Pulmonary artery endothelial cell (primary cell): ENCODE data around the gene SMPD2. TPM values are rescaled to one million over a fixed set of nuclear protein-coding genes. Genes with fewer than 3 reads are reported as not detected.
"Not testable (repeated sequence)": the region's sequence is repeated elsewhere in the genome, so short reads cannot be mapped to it uniquely, and the experiment has no call there.

Experiments used
- DNase-seq: peaks from one replicate; pipeline ENCODE4 v3.0.0-alpha.2; 2011; ENCODE audit warnings: low read depth, low spot score
- total RNA-seq: library from RNA; depleted of rRNA; stranded (reverse); fragments of >200 nt; gene quantifications from 2 replicates; pipeline ENCODE4 v1.2.3, GENCODE V29; 2014

Gene SMPD2
- total RNA-seq, 1 donor from 2014 or later = 10.7 TPM

DNA sequence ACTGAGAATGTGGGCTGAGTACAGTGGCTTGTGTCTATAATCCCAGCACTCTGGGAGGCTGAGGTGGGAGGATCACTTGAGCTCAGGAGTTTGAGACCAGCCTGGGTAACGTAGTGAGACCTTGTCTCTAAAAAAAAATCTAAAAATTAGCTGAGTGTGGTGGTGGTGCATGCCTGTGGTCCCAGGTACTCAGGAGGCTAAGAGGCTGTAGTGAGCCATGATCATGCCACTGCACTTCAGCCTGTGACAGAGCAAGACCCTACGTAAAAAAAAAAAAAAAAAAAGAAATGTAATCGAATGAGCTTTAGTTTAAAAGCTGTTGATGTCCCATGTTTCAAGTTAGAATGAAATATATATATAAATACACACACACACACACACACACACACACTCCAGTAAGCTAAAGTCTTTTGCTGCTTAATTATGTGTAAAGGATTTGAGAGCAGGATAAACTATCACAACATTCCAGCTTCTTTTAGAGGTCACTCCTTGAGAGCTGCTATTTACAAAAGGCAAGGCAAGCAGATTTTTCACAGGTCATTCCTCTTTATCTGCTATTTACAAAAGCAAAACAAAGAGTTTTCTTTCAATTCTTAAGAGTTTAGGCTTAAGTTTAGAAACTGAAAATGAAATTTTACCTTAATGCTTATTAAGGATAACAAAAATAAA lies 19.8 kb downstream of the SMPD2 start:
- no peak for DNase-seq

DNA sequence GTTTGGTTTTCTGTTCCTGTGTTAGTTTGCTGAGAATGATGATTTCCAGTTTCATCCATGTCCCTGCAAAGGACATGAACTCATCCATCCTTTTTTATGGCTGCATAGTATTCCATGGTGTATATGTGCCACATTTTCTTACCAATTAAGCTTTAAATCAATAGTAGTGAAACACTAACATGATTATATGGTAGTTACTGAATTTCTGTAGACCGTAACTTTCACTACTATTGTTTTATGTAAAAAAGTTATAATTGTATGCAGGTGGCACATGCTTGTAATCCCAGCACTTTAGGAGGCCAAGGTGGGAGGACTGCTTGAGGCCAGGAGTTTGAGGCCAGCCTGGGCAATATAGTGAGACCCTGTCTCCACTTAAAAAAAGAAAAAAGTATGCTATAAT lies 20.7 kb downstream of the SMPD2 start:
- not testable (repeated sequence) for DNase-seq

DNA sequence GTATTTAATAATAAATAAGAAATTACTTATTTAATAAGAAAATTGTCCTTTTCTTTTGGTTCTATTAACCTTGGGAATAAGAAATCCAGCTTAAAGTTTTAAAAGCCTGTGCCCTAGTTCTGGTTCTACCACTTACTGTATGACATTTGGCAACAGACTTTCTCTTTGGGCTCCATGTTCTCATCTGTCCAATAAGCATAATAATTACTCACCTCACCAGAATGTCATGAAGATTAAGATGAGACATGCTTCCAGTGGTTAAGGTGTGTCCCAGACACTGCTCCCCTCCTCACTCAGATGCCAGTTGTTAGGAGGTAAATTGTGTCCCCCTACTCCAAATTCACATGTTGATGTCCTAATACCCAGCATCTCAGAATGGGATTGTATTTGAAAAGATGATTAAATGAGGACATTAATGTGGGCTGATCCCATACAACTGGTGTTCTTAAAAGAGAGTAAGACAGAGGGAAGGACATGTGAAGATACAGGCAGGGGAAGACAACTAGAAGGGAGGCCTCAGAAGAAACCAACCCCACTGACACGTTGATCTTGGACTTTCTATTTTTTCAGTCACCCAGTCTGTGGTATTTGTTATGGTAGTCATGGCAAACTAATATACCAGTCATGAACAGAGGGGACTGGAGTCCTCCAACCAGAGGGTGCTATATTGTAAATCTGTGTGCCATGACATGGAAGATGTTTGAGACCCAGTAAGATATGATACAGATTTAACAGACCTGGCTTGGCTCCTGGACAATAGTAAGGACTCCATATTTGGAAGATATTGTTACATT lies 21.4 kb downstream of the SMPD2 start:
- DNase-seq = no peak

DNA sequence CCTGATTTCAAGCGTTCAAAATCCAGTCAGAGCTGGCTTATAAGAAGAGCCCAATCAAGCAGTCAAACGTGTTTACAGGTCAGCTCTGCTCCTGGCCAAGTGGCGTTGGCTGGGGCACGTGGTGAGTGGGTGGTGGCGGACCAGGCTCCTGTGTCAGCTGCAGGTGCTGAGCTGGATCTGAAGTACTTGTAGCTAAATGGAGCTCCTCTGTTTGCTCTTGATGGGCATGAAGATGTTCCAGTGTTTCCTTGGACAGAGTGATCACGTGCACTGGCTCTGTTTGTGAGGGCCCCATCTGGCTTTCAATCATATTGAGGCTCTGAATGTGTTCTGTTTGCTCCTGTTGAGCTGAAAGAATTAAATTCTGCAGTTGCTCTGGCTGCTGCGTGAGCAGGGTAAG lies 25.2 kb downstream of the SMPD2 start:
- DNase-seq = no peak

DNA sequence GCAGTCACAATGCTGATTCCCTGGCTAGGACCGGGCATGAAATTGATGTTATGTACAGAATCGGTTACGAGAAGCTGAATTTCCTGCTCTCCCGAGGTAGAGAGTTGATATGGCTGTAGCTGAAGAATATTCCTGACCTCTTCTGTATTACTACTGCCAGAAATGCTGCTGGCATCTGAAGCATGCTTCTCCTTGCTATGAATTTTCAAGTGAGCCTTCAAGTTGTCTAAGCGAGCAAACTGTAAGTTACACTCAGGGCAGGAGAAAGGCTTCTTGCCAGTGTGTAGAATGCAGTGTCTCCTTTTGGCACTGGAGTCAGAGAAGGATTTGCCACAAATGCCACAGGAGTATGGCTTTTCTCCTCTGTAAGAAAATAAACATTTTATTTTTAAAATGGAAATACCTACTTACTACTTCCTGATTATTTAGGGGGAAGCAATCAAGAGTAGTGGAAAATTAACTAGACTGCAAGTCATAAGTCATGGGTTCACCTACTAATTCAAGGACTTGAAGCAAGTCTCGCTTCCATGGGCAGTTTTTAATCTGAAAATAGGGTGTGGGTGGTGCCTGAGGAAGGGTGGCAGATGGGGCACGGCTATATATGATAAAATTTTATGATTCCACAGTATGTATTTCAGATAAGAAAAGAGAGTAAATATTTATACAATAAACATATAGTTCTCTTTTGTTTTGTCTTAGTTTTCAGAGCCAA lies 25.8 kb downstream of the SMPD2 start:
- DNase-seq = no peak

DNA sequence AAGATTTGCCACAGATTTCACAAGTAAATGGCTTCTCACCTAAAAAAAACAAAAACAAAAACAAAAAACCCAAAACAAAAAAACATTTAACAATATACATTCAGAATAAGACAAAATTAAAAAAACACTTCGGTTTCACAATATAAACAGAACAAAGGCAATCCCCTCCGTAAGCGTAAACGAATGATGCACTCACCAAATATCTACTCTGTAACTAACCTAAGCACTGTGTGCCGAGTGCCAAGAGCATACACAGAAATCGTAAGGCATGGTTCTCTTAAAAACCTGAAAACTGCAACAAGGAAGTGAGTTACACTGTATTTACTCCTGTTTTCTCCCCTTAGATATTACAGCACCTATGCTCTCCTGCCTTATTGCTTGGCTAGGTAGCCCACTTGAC lies 27.2 kb downstream of the SMPD2 start:
- DNase-seq = no peak

DNA sequence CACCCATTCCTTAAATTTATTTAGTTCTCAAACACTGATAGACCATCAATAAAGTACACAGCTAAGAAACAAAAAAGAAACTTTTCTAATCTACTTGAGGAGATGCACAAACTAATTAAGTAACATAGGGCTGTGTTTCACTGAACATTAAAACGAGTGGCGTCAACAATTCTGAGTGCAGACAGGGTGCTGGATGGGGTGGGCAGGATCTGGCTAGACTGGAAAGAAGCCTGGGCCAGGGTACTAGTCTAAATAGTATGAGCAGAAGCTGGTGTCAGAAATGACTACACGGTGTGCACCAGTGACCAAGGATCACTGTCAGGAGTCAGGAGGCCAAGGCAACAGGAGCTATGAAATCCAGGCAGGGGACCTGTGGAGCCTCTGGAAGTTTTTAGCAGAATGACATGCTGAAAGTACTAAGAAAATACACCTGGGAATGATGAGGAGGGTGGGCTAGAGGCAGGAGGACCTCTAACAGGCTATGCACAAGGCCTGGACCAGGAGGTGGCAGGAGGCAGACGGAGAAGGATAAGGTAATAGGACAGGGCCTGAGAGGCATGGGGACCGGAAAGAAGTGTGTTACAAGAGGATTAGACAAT lies 29.2 kb downstream of the SMPD2 start:
- no peak for DNase-seq

DNA sequence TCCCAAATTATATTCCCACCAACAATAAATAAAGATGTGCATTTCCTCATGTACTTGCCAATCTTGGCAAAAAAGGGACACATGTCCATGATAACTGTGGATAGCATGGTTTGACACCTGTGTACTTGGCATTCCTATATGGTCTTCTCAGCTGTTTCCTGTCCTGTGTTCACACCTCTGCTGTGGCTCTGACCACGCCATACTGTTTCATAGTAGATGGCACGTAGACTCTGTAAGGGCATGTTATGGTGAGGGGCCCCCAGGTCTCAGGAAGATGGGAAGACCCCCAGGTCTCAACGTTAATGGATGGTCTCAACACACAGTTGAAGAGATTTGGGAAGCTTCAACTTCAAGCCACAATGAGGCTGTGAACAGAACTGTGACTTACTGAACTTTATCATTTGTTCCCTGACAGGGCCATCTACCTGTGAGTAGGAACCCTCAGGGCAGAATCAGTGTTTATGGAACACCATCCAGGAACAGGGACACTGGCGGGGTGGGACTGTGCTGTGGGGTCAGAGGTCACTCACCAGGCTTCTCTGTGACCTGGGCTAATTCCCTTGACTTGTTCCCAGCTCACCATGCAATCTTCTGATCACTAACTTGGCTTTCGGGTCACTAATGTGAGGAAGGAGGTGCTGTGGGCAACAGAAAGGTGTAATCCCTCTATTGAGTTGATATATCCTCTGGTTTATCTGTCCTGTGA lies 30.7 kb downstream of the SMPD2 start:
- DNase-seq = no peak

DNA sequence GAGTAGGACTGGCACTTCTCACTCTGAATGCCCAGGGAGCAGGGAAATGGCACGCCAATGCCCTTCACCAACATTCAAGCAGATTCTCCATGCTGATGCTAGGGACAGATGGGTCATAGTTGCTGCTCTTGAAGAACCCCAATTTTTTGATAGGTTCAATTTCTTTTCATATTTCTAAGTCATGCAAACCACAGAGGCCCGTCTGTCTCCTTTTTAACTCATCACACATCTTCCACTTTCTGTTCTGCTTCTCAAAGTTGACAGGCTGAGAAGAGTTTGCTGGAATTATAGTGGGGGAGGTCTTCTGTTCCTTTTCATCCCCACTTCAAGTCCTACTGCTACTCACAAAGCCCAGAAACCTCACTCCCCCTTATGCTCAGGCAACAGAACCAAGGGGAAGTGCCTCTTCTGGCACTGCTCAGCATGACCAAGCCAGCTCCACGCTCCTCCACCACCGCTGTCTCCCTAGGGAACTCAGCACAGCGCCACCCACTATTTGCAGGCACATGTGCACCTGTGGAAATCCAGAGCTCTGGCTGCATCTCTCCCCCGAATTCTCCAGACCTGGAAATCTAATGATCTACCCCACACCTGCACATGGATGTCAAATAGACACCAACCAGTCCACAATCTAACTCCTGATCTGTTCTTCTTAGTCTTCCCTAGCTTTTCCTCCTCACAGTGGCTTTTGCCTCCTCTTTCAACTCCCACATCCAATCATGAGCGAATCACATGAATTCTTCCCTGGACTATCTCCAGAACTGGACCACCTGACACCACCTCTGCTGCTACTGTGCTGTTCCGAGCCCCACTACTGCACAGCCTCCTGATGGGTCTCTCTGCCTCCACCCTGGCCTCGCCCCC lies 31.8 kb downstream of the SMPD2 start:
- DNase-seq = no peak

DNA sequence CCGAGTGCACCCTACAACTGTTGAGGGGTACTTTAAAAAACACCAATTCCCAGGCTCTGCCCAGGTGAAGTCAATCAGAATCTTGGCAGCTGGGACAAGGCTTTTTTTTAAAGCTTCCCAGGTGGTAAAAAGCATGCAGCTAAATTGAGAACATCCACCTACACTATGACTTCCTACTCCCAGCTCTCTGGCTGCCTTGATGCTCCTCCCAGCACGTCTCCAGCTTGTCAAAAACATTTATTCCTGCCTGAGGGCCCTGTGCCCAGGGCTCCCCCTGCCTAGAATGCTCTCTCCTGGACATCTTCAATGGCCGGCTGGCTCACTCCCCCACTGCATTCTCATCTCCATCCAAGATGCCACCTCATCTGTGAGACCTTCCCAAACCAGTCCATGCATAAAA lies 32.6 kb downstream of the SMPD2 start:
- no peak for DNase-seq

DNA sequence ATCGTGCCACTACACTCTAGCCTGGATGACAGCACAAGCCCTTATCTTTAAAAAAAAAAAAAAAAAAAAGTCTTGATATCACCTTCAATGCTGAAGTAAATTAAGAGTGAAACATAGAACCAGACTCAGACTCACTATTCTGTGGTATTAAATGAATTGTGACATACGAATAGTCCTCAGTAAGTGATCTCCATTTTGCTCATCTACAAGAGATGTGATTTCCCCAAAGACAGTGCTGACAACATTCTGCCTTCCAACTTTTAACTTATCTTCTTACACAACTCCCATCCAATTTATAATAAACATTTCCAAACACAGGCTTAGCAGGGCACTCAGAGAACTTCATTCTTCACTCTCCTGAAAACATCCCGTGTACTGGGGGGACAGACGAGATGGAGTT lies 34.5 kb downstream of the SMPD2 start:
- DNase-seq = no peak

DNA sequence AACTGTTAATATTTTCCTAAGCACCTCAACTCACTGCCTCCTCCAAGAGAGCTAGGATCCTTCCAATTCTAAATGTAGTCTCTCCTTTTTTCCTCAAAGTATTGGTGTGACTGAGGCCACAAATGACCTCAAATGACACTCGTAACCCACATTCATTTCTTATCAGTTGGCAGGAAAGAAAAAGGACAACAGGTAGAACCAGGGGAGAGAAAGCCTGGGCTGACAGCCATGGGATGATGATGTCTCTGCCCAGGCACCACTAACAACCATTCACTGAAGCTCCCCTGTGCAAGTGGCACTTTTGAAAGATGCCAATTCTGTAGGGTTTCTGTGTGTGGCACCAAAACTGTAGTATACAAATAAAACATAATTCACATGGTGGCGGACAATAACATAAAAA lies 35.1 kb downstream of the SMPD2 start:
- DNase-seq = no peak

DNA sequence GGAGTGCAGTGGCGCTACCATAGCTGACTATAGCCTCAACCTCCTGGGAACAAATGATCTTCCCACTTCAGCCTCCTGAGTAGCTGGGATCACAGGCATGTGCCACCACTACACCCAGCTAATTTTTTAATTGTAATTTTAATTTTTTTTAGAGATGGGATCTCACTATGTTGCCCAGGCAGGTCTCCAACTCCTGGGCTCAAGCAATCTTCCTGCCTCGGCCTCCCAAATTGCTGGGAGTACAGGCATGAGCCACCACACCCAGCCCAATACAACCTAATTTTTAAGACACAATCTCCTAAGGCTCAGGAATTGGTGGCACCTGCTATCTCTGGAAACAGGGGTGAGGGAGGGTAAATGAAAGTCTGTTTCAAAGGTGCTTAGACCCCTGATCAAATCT lies 36.7 kb downstream of the SMPD2 start:
- DNase-seq = no peak

DNA sequence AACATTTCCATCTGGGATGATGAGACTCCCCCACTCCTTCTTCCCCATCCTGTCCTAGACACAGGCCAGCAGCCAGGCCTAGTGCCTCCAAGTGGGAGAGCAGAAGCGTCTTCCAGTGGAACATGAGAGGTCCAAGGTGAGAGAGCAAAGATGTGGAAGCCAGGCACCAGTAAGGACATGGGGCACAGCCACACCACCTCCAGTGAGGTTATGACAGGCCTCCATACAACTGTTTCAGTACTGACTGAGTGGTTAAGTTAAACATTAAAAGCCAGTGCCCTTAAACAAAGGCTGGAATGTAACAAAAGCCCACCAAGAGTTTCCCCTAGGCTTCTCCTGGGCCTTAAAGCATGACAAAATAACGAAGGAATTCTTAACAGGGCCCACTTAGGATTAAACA lies 37.2 kb downstream of the SMPD2 start:
- no peak for DNase-seq

DNA sequence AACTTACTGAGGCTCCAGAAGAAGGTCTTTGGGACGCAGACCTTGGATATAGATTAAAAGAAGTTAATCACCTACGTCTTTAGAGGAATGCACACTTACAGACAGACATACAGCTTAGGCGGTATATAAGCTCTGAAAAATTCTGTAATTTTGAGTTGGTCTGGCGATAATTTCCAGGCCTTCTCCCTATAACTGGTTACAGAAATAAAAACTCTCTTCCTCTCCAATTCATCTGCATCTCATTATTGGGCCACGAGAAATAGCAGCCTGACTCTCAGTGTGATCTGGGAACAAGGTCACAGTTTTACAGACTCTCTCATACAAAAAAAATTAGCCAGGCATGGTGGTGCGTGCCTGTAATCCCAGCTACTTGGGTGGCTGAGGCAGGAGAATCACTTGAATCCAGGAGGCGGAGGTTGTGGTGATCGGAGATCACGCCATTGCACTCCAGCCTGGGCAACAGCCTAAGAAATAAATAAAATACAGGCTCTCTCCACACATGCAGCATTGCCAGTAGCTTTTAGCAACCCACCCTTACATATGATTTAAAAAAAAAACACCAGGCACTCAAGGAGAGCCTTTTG lies 37.8 kb downstream of the SMPD2 start:
- DNase-seq = no peak

DNA sequence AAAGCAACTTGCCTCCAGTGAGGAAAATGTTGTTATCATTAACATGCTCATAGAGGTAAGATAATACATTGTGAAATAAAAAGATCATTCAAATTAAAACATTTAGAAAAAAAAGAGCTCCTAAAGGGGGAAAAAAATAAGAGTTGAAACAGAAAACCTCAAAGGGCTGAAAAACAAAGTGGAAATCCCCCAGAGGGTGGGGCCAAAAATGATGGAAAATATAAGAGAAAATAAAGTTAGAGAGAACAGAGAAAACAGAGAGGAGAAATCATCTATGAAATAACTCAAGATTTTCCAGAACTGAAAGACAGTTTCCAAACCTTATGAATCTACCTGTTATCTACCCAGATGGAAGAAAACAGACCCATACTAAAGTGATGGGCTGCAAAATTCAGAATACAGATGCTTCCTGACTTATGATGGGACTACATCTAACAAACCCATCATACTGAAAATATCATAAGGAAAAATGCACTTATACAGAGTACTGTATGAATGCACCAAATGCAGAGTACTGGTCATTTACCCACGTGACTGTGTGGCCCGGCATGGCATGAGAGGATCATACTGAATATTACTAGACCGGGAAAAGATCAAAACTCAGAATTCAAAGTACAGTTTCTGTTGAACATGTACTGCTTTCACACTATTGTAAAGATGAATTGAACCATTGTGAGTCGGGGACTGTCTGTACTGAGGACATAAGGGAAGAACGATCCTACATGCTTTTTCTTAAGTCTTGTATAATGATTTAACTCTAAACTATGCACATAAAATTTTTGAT lies 38.5 kb downstream of the SMPD2 start:
- no peak for DNase-seq

DNA sequence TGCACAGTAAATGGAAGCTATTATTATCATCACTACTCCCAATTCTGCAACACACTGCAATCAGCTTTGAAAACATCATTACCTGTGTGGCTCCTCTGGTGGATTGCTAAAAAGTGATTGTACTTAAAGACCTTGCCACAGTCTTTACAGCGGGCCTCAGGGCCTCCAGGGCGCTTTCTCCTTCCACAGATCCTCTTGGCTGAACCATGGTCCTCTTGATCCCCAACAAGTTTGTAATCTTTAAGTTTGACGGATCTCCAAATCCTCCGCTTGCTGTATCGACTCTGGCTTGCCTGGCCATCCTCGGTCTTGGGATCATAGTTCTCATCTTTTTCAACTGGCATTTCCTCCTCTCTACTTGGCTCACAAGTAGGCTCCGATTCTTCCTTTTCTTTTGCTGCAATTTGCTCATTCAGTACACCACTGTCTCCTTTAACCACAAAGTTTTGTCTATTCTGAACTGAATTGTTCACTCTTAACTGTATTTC lies 40.5 kb downstream of the SMPD2 start:
- no peak for DNase-seq

DNA sequence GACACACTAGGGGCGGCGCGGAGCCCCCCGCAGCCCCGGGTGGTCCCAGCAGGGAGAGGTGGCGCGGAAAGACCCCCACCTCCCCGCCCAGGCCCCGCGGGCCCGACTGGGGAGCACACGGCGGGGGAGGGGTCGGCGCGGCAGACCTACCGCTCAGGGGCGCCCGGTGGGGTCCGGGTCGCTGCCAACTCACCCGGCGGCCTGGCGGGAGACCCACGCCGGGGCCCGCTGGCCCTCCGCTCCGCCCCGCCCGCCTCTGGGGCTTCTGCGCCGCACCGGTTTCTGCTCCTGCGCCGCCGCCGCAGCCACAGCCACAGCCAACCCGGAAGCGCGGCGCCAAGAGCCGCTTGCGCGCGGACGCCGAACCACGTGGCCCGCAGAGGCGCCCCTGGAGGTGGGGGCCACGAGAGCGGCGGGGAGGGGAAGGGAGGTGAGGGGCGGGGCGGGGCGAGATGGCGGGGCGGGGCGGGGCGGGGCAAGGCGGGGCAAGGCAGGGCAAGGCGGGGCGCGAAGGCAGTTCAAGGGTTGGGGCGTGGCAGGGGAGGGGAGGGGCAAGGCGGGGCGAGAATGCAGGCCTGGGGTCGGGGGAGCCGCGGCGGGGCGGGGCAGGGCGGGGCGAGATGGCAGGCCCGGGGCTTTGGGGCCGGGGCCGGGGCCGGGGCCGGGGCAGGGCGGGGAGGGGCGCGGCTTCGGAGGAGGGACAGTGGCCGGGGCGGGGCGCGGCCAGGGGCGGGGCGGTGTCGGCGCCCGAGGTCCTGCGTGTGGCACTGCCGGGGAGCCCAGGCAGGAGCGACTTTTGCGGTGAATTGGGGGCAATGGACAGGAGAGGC lies 42.6 kb downstream of the SMPD2 start, which contains the start of gene ZBTB24:
Gene ZBTB24 (minus strand): TSS at position 315 of the 830 bp plus-strand sequence. CDS start 1,193 bp downstream, outside the sequence.
- peak; percentile 52 for DNase-seq
